ENCODE results near the gene MIPEP. TPM values are rescaled to one million over a fixed set of nuclear protein-coding genes. Genes with fewer than 3 reads are reported as not detected.

Gene MIPEP
- polyA plus RNA-seq, 2 of the 4 experiments (the other 2 are of a cell fraction), result 21.6 to 32.8 TPM

- 56% methylated on average over 4 of the region's 4 CpGs for WGBS (ENCODE audit: missing lambda C conversion rate)
- H3K4me2 ChIP-seq, result no peak overlapping the region
- H3K4me3 ChIP-seq, result no peak overlapping the region
- ChIA-PET CTCF (no interaction called here), POLR2A (no interaction called here)
- no peaks in the 10 kb centered on the region for H3K4me1 ChIP-seq
- no peak overlapping the region for H3K27ac ChIP-seq
- FAIRE-seq (no peak), DNase-seq (ENCODE audit: low read depth in 1 of 2, low spot score in 1 of 2) (no peak), ATAC-seq (no peak)
- H3K9me3 ChIP-seq, result no peaks in the 10 kb centered on the region
- TF ChIP-seq PHF8 (IDR thresholded peaks at IDR 0.05; ENCODE audit: borderline replicate concordance, low read depth) (no peak), ELK1 (IDR thresholded peaks at IDR 0.05; ENCODE audit: low read depth, low read length) (no peak), TFCP2L1 (CRISPR knock-in tag; IDR thresholded peaks at IDR 0.05) (no peak), SMC3 (IDR thresholded peaks at IDR 0.05) (no peak), CTCF (IDR thresholded peaks at IDR 0.05) (no peak), KDM1A (IDR thresholded peaks at IDR 0.05; ENCODE audit: low read depth) (no peak), TP53 (CRISPR knock-in tag; IDR thresholded peaks at IDR 0.05) (no peak), EHMT2 (IDR thresholded peaks at IDR 0.05; ENCODE audit: low read depth) (no peak), MYC (IDR thresholded peaks at IDR 0.05; ENCODE audit: borderline replicate concordance, low read length) (no peak), HES2 (IDR thresholded peaks at IDR 0.05) (no peak), E2F6 (IDR thresholded peaks at IDR 0.05; ENCODE audit: borderline replicate concordance, low read depth) (no peak), CHD4 (IDR thresholded peaks at IDR 0.05; ENCODE audit: borderline replicate concordance) (no peak), POLR2AphosphoS2 (conservative IDR thresholded peaks at IDR 0.05; ENCODE audit: low read length) (no peak), HOXB5 (CRISPR knock-in tag; IDR thresholded peaks at IDR 0.05) (no peak), REST (IDR thresholded peaks at IDR 0.05) (no peak), FOSB (CRISPR knock-in tag; IDR thresholded peaks at IDR 0.05) (no peak), ZC3H11A (IDR thresholded peaks at IDR 0.05) (no peak), HEYL (CRISPR knock-in tag; IDR thresholded peaks at IDR 0.05) (no peak), HMGXB4 (CRISPR knock-in tag; IDR thresholded peaks at IDR 0.05; ENCODE audit: borderline replicate concordance) (no peak), MAZ (IDR thresholded peaks at IDR 0.05; ENCODE audit: borderline replicate concordance, low read depth, low read length) (no peak)
These were observed 101.7 kb downstream of the MIPEP start for GRCh38 chr13:23787464-23787863.
